HepG2 (cell line): ENCODE measurements around the gene SOBP. TPM values are rescaled to one million over a fixed set of nuclear protein-coding genes. Genes with fewer than 3 reads are reported as not detected.
A peak's percentile ranks its signal among the peaks of the same experiment; 100 is the strongest.

Experiments
- ATAC-seq: fragments of 200-7000 bp; cut with Tn5 transposase; 3 replicates; pipeline ENCODE4 v1.9.1; 2020; ENCODE audit warnings: mild to moderate bottlenecking, moderate library complexity
- BruUV-seq: library from RNA; stranded (reverse); fragments of 400-500 nt; replicated peaks from 2 replicates; lab custom pipeline; 2021; lab: Mats Ljungman, UMichigan
- CTCF ChIA-PET: fragments of 300-600 bp; formaldehyde crosslinking; extraction: SDS; loops from one replicate; lab custom pipeline; 2021; ENCODE audit warnings: low total read pairs, inconsistent platforms, low intra/inter-chr PET ratio; lab: Yijun Ruan, JAX
- POLR2A ChIA-PET: fragments of 350-600 bp; sonication (Branson Sonifier 250); formaldehyde crosslinking; loops from one replicate; lab custom pipeline; 2020; ENCODE audit warnings: antibody characterized with exemption, inconsistent platforms; lab: Yijun Ruan, JAX
- DNase-seq: peaks from one replicate; pipeline ENCODE4 v3.0.0-alpha.2; 2015; ENCODE audit warnings: low spot score
- FAIRE-seq: peaks from 3 replicates; lab custom pipeline; 2011; peaks lifted over from hg19 to GRCh38; lab: Jason Lieb, UNC
- H2AFZ ChIP-seq: one replicate; pipeline ENCODE4 v1.6.1; 2011; ENCODE audit warnings: low read length, inconsistent platforms
- H3K27ac ChIP-seq: fragments of 300-600 bp; 3 replicates; pipeline ENCODE4 v1.8.0; 2011; ENCODE audit warnings: mixed run types, mild to moderate bottlenecking, mixed read lengths, low read length, inconsistent platforms; ENCODE audit not compliant: insufficient read depth; ENCODE audit errors: extremely low read length
- H3K27me3 ChIP-seq, 2 experiments: fragments of 200-600 bp in 1 of 2; 2 replicates in 1 of 2; 3 replicates in 1 of 2; pipeline versions ENCODE4 v1.6.0 to v1.8.0; 2011; ENCODE audit warnings: low read length in 2 of 2, mild to moderate bottlenecking in 2 of 2, moderate library complexity in 2 of 2, inconsistent platforms in 1 of 2; ENCODE audit not compliant: insufficient read depth in 2 of 2, control insufficient read depth in 1 of 2
- H3K36me3 ChIP-seq, 2 experiments: fragments of 200-600 bp in 1 of 2; replicated peaks in 1 of 2; 2 replicates in 1 of 2; 3 replicates in 1 of 2; pipeline versions ENCODE4 v1.5.1 to v1.8.0; 2011; ENCODE audit warnings: low read length in 2 of 2, inconsistent platforms in 1 of 2; ENCODE audit not compliant: insufficient read depth in 2 of 2, control insufficient read depth in 1 of 2
- H3K4me1 ChIP-seq: 2 replicates; pipeline ENCODE4 v1.5.1; 2012; ENCODE audit warnings: low read length, inconsistent platforms; ENCODE audit not compliant: insufficient read depth
- H3K4me2 ChIP-seq: 2 replicates; pipeline ENCODE4 v1.6.0; 2011; ENCODE audit warnings: low read depth, low read length, inconsistent platforms
- H3K4me3 ChIP-seq, 3 experiments: fragments of 200-600 bp in 1 of 3; sonication (generic), shearing (Covaris generic) in 1 of 3; replicated peaks in 1 of 3; 2 replicates each; pipeline ENCODE4 v1.5.1; 2011 to 2016; ENCODE audit warnings: low read length in 3 of 3, inconsistent platforms in 2 of 3, low read depth in 2 of 3, mild to moderate bottlenecking in 2 of 3, control low read depth in 1 of 3, mixed read lengths in 1 of 3; ENCODE audit not compliant: insufficient read depth in 1 of 3
- H3K79me2 ChIP-seq: one replicate; pipeline ENCODE4 v1.6.1; 2011; ENCODE audit warnings: low read length, inconsistent platforms; ENCODE audit not compliant: insufficient read depth
- H3K9ac ChIP-seq: 2 replicates; pipeline ENCODE4 v1.6.0; 2011; ENCODE audit warnings: mild to moderate bottlenecking, low read depth, low read length, inconsistent platforms; ENCODE audit not compliant: insufficient read depth
- H3K9me3 ChIP-seq: 2 replicates; pipeline ENCODE4 v1.5.1; 2012; ENCODE audit warnings: mild to moderate bottlenecking, low read length
- H4K20me1 ChIP-seq: 2 replicates; pipeline ENCODE4 v1.6.0; 2011; ENCODE audit warnings: inconsistent platforms, mild to moderate bottlenecking, low read length, moderate library complexity; ENCODE audit not compliant: insufficient read depth
- FOXC1 ChIP-seq: sonication (generic); formaldehyde crosslinking; IDR thresholded peaks from 2 replicates; pipeline ENCODE4 v1.8.0; 2022; ENCODE audit warnings: mild to moderate bottlenecking, missing genetic modification reagents, borderline replicate concordance
- HNF4A ChIP-seq: sonication (generic); formaldehyde crosslinking; IDR thresholded peaks from 2 replicates; pipeline ENCODE4 v1.4.0; 2020; ENCODE audit warnings: missing genetic modification reagents
- POGZ ChIP-seq: sonication (generic); formaldehyde crosslinking; IDR thresholded peaks from 2 replicates; pipeline ENCODE4 v1.4.0; 2020; ENCODE audit warnings: mild to moderate bottlenecking, missing genetic modification reagents
- ZNF563 ChIP-seq: sonication (generic); formaldehyde crosslinking; IDR thresholded peaks from 2 replicates; pipeline ENCODE4 v1.8.0; 2022; ENCODE audit warnings: mild to moderate bottlenecking, moderate library complexity, missing genetic modification reagents
- WGBS: methylation state at CpG from one replicate; pipeline ENCODE4 v1.1.6; 2017; ENCODE audit warnings: low lambda C conversion rate; 5-methylcytosine and 5-hydroxymethylcytosine counted together
- in situ Hi-C: cut with HindIII; loops from 2 replicates; pipeline ENCODE4 v1.10.0; 2017; ENCODE audit warnings: low pct_unique_long_range_greater_than_20kb; ENCODE audit not compliant: extremely low pct_ligation_motif_present
- intact Hi-C: fragments of 100-400 bp; cut with micrococcal nuclease; formaldehyde crosslinking; loops from one replicate; pipeline ENCODE4 v1.10.0; 2022; ENCODE audit not compliant: unreplicated experiment
- polyA plus RNA-seq, 8 experiments: library from polyadenylated mRNA; depleted of rRNA in 3 of 8; stranded (reverse) in 7 of 8; unstranded in 1 of 8; fragments of >200 nt; fragmentation: Illumina TruSeq in 4 of 8; extraction: Trizol in 4 of 8; gene quantifications; 2 replicates each; pipeline versions ENCODE4 v1.2.1 to v1.2.3, GENCODE V29; 2011 to 2016; ENCODE audit warnings: low read depth in 4 of 8, missing spikeins in 1 of 8, mixed read lengths in 1 of 8; ENCODE audit not compliant: insufficient read depth in 1 of 8
- total RNA-seq, 5 experiments: library from RNA; depleted of rRNA; stranded (reverse); fragments of >200 nt; fragmentation: Illumina TruSeq; extraction: Trizol; gene quantifications; 2 replicates each; pipeline ENCODE4 v1.2.3, GENCODE V29; 2016; ENCODE audit warnings: low read depth in 1 of 5
- TF ChIP-seq, protein P1 (sequence below): conservative IDR thresholded peaks from 2 replicates; pipeline ENCODE4 v1.6.1; 2018; ENCODE audit warnings: missing genetic modification reagents
- TF ChIP-seq, protein P2 (sequence below): sonication (generic); formaldehyde crosslinking; IDR thresholded peaks from 2 replicates; pipeline ENCODE4 v1.4.0; 2020; ENCODE audit warnings: missing genetic modification reagents
- TF ChIP-seq, protein P3 (sequence below): sonication (generic); formaldehyde crosslinking; IDR thresholded peaks from 2 replicates; pipeline ENCODE4 v1.4.0; 2020; ENCODE audit warnings: mild to moderate bottlenecking, missing genetic modification reagents

SOBP gene
- total and polyA plus RNA-seq, 2 of the 13 experiments (the other 11 are each of a cell fraction or from before 2014, with no cell fraction given) = 1.5 to 6.9 TPM

DNA sequence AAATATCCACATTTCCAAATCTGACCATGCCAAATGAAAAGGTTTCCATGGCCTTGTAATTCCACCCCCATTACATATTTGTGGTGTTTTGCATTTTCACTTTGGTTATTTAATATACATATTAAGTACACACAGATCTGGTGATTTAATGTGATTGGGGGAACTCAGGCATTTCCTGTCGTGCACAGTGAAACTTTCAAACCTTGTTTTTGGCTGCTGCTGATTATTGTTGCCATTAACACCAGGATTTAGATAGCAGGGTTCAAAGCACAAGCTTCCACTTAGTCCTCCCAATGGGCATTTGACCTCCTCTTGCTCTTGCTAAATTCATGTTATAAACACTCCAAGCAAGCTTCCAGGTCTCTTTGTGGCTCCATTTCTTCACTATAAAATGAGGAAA is 166.5 kb downstream of the SOBP start:
- Histone ChIP-seq H3K4me3 (no peak overlapping the region), H2AFZ (no peak overlapping the region), H3K9me3 (no peaks in the 10 kb centered on the region), H3K4me1 (peaks cover 54% of the 10 kb centered on the region), H3K9ac (no peak overlapping the region), H3K4me2 (no peak overlapping the region), H4K20me1 (no peaks in the 10 kb centered on the region), H3K27me3 (no peaks in the 10 kb centered on the region), H3K79me2 (no peaks in the 10 kb centered on the region), H3K36me3 (peaks cover 4% of the 10 kb centered on the region in 2 experiments), H3K27ac (no peak overlapping the region)
- TF ChIP-seq ZNF563 (CRISPR knock-in tag) (no peak), FOXC1 (no peak), HNF4A (CRISPR knock-in tag) (peak; percentile 30; the same call in 1 of the 2 replicates)
- TF ChIP-seq, protein P1, sequence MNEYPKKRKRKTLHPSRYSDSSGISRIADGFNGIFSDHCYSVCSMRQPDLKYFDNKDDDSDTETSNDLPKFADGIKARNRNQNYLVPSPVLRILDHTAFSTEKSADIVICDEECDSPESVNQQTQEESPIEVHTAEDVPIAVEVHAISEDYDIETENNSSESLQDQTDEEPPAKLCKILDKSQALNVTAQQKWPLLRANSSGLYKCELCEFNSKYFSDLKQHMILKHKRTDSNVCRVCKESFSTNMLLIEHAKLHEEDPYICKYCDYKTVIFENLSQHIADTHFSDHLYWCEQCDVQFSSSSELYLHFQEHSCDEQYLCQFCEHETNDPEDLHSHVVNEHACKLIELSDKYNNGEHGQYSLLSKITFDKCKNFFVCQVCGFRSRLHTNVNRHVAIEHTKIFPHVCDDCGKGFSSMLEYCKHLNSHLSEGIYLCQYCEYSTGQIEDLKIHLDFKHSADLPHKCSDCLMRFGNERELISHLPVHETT = no peak
- intact Hi-C loops = no loop called here
- in situ Hi-C loops = no loop called here
- FAIRE-seq (no peak), ATAC-seq (no peak), DNase-seq (no peak)
- no TSS peak for BruUV-seq
- WGBS = 80% methylated on average over 1 of the region's 1 CpG
- POLR2A ChIA-PET = no interaction called here
- CTCF ChIA-PET = no interaction called here

DNA sequence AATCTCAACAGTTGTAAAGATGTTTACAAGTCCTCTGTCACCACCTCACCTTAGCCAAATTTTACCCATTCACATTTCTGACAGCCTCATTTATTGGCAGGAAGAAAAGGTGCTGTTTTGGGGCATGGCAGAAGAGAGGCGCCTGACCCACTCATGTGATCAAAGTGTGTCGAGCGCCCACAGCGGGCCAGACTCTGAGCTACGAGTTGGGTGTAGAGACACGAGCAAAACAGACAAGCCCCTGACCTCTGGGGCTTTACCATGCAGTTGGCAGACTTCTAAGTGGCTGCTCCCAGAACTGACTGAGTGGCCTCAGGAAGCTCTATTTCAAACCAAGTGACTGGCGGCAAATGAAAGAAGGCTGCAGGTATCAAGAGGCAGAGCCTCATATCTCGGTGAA is 167.0 kb downstream of the SOBP start:
- Histone ChIP-seq H3K4me1 (peaks cover 58% of the 10 kb centered on the region), H3K9me3 (no peaks in the 10 kb centered on the region), H3K4me2 (no peak overlapping the region), H2AFZ (no peak overlapping the region), H4K20me1 (no peaks in the 10 kb centered on the region), H3K27me3 (no peaks in the 10 kb centered on the region), H3K4me3 (no peak overlapping the region), H3K27ac (no peak overlapping the region), H3K79me2 (no peaks in the 10 kb centered on the region), H3K36me3 (peaks cover 4% of the 10 kb centered on the region in 2 experiments), H3K9ac (no peak overlapping the region)
- ChIA-PET CTCF (no interaction called here), POLR2A (no interaction called here)
- FAIRE-seq = no peak
- in situ Hi-C loops (no loop called here), intact Hi-C loops (no loop called here)
- TF ChIP-seq, protein P2, sequence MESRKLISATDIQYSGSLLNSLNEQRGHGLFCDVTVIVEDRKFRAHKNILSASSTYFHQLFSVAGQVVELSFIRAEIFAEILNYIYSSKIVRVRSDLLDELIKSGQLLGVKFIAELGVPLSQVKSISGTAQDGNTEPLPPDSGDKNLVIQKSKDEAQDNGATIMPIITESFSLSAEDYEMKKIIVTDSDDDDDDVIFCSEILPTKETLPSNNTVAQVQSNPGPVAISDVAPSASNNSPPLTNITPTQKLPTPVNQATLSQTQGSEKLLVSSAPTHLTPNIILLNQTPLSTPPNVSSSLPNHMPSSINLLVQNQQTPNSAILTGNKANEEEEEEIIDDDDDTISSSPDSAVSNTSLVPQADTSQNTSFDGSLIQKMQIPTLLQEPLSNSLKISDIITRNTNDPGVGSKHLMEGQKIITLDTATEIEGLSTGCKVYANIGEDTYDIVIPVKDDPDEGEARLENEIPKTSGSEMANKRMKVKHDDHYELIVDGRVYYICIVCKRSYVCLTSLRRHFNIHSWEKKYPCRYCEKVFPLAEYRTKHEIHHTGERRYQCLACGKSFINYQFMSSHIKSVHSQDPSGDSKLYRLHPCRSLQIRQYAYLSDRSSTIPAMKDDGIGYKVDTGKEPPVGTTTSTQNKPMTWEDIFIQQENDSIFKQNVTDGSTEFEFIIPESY (CRISPR knock-in tag) = peak; percentile 79
- TF ChIP-seq, protein P3, sequence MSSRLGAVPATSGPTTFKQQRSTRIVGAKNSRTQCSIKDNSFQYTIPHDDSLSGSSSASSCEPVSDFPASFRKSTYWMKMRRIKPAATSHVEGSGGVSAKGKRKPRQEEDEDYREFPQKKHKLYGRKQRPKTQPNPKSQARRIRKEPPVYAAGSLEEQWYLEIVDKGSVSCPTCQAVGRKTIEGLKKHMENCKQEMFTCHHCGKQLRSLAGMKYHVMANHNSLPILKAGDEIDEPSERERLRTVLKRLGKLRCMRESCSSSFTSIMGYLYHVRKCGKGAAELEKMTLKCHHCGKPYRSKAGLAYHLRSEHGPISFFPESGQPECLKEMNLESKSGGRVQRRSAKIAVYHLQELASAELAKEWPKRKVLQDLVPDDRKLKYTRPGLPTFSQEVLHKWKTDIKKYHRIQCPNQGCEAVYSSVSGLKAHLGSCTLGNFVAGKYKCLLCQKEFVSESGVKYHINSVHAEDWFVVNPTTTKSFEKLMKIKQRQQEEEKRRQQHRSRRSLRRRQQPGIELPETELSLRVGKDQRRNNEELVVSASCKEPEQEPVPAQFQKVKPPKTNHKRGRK (CRISPR knock-in tag) = no peak
- 0 out of 2 replicates have a peak, but pooled peaks have one; percentile 26 for TF ChIP-seq POGZ
- DNase-seq = no peak
- WGBS = 100% methylated on average over 5 of the region's 8 CpGs
- ATAC-seq = peak; percentile 25; the same call in 1 of the 3 replicates
- no TSS peak for BruUV-seq
